ENCODE data around the gene UFSP2. TPM values are rescaled to one million over a fixed set of nuclear protein-coding genes. Genes with fewer than 3 reads are reported as not detected.

The UFSP2 gene
- total and polyA plus RNA-seq, 7 experiments from 2014 or later = 13.9 to 54.6 (median 26.5) TPM

Other genes starting within 250 kb of the UFSP2 start
- 10 to 100 TPM; 23.6 to 46.5 (median 38.0) TPM for gene CFAP97, start 222.0 kb downstream of the UFSP2 start, total RNA-seq
- 100 to 1,000 TPM in 1 of 2 donors, 10 to 100 TPM in 1; 95.4 to 103 TPM for gene CFAP97, start 222.0 kb downstream of the UFSP2 start, polyA plus RNA-seq
- gene SNX25, start 216.4 kb downstream of the UFSP2 start, total RNA-seq = 10 to 100 TPM in 3 of 5 experiments, 1 to 10 TPM in 2; 8.0 to 18.9 (median 14.3) TPM
- 1 to 10 TPM; 3.9 to 4.3 TPM for gene SNX25, start 216.4 kb downstream of the UFSP2 start, polyA plus RNA-seq
- gene LRP2BP, start 30.0 kb downstream of the UFSP2 start, total RNA-seq = 1 to 10 TPM in 4 of 5 experiments, under 1 TPM in 1; 0.82 to 2.4 (median 1.7) TPM
- under 1 TPM; 0.58 to 0.79 TPM for gene LRP2BP, start 30.0 kb downstream of the UFSP2 start, polyA plus RNA-seq
- 10 to 100 TPM in 3 of 5 experiments, 1 to 10 TPM in 2; 3.2 to 18.6 (median 10.9) TPM for gene ANKRD37, start 29.1 kb downstream of the UFSP2 start, total RNA-seq
- 1 to 10 TPM; 8.0 to 8.5 TPM for gene ANKRD37, start 29.1 kb downstream of the UFSP2 start, polyA plus RNA-seq
- 1 to 10 TPM in 2 of 5 experiments, under 1 TPM in 2, not detected in 1; 0.42 to 1.8 (median 0.76) TPM for gene CCDC110, start 45.8 kb upstream of the UFSP2 start, total RNA-seq
- under 1 TPM; 0.61 to 0.86 TPM for gene CCDC110, start 45.8 kb upstream of the UFSP2 start, polyA plus RNA-seq
- gene PDLIM3, start 109.5 kb upstream of the UFSP2 start, total RNA-seq = not detected
- gene PDLIM3, start 109.5 kb upstream of the UFSP2 start, polyA plus RNA-seq = not detected